Activated CD4-positive, alpha-beta T cell treated with anti-CD3 and anti-CD28 coated beads, Interleukin-2, amount 10 ng/mL, durations not matched to agents 7 days and 5 days (primary cell): ENCODE data around the gene GPLD1. TPM values are rescaled to one million over a fixed set of nuclear protein-coding genes. Genes with fewer than 3 reads are reported as not detected.

ENCODE experiments used
- CTCF ChIA-PET: fragments of 350-600 bp; sonication (Branson Sonifier 250); formaldehyde crosslinking; loops from one replicate; lab custom pipeline; 2021; ENCODE audit warnings: antibody characterized with exemption; lab: Charles Lee
- POLR2A ChIA-PET: fragments of 350-600 bp; sonication (Branson Sonifier 250); formaldehyde crosslinking; loops from one replicate; lab custom pipeline; 2021; ENCODE audit warnings: antibody characterized with exemption; lab: Charles Lee
- DNase-seq: peaks from one replicate; pipeline ENCODE4 v3.0.0-alpha.2; 2020
- H3K27ac Mint-ChIP-seq: one replicate; pipeline ENCODE4 v1.8.0; 2021; ENCODE audit warnings: mild to moderate bottlenecking, moderate library complexity, mixed read lengths
- H3K27me3 Mint-ChIP-seq: one replicate; pipeline ENCODE4 v1.8.0; 2021; ENCODE audit warnings: mixed read lengths
- H3K36me3 Mint-ChIP-seq: one replicate; pipeline ENCODE4 v1.8.0; 2021; ENCODE audit warnings: low read depth, mixed read lengths
- H3K4me1 Mint-ChIP-seq: one replicate; pipeline ENCODE4 v1.8.0; 2021; ENCODE audit warnings: mixed read lengths
- H3K4me3 Mint-ChIP-seq: one replicate; pipeline ENCODE4 v1.8.0; 2021; ENCODE audit warnings: mild to moderate bottlenecking, moderate library complexity, mixed read lengths
- H3K9me3 Mint-ChIP-seq: one replicate; pipeline ENCODE4 v1.8.0; 2021; ENCODE audit warnings: mixed read lengths
- total RNA-seq, 2 experiments: library from RNA; stranded (reverse); gene quantifications; one replicate each; pipeline ENCODE4 v1.2.3, GENCODE V29; 2021

GPLD1 gene
- total RNA-seq, 2 experiments from 2014 or later: 0.10 to 0.15 TPM

DNA sequence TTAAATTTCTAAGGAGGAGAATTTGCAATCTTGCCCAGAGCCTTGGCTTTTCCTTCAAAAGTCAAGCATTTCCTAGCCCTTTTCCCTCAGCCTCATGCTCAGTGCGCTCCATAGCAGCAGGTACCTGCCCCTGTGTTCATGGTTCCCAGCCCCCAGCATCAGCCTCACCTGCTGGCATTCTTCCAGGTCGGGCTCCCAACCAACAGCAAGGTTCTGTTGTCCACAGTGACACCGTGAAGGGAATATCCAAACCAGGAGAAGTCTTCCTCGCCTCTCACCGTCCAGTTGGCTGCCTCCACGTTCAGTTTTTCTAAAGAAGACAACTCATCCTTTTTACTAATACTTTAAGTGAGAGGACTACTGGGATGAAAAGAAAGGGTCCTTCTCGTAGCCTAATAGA lies 42.7 kb downstream of the GPLD1 start:
- H3K27ac Mint-ChIP-seq: no peak overlapping the region
- no peaks in the 10 kb centered on the region for H3K36me3 Mint-ChIP-seq
- no peaks in the 10 kb centered on the region for H3K4me1 Mint-ChIP-seq
- CTCF ChIA-PET: no interaction called here
- no peaks in the 10 kb centered on the region for H3K9me3 Mint-ChIP-seq
- no peak for DNase-seq
- H3K4me3 Mint-ChIP-seq: no peak overlapping the region
- H3K27me3 Mint-ChIP-seq: no peaks in the 10 kb centered on the region
- POLR2A ChIA-PET: no interaction called here

DNA sequence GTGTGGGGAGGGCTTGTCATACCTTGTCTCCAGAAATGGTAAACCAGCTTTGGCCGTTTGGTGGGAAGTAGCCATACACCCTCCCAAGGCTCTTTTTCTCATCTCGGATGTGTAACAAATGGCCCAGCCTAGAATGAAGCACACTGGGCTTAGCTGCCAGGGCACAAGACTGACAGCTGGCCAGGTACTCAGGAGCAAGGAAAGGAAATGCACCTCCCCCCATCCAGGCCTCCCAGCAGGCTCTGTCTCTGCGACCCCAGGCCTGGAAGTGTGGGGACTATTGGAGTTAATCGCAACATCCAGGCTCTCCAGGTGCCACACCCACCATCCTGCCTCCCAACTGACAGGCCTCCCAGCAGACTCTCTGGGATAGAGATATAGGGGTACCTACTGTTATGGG lies 43.7 kb downstream of the GPLD1 start:
- Mint-ChIP-seq H3K27ac (no peak overlapping the region), H3K4me3 (no peak overlapping the region), H3K9me3 (no peaks in the 10 kb centered on the region), H3K4me1 (no peaks in the 10 kb centered on the region), H3K36me3 (no peaks in the 10 kb centered on the region), H3K27me3 (no peaks in the 10 kb centered on the region)
- ChIA-PET POLR2A (no interaction called here), CTCF (interaction anchor here (0.6 kb wide), 1 partner anchor 46 kb away, joined by 3 read pairs; no protein-coding TSS in a partner anchor)
- DNase-seq: no peak

DNA sequence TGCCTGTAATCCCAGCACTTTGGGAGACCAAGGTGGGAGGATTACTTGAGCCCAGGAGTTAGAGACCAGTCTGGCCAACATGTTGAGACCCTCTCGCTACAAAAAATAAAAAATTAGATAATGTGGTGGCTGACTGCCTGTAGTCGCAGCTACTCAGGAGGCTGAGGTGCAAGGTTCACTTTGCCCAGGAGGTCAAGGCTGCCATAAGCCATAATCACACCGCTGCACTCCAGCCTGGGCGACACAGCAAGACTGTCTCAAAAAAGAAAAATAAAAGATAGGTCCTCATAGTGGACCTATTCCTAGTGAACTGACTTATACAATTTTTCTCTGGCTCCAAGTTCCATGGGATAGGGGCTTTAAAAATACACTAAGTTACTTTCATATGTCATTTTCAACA lies 44.8 kb downstream of the GPLD1 start:
- CTCF ChIA-PET: no interaction called here
- DNase-seq: no peak

DNA sequence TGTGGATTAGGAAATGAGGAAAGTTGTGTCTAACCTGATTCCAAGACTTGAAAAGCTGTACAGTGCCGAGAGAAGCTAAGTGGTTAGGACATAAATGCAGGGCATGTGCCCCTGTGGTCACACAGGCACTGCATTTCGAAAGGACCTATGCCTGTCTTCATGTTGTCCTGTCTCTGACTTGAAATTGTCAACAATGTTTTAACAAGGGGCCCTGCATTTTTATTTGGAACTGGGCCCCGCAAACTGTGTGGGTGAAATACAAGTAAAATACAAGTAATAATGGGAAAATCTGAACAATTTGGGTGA lies 47.8 kb downstream of the GPLD1 start:
- no peak overlapping the region for H3K4me3 Mint-ChIP-seq
- POLR2A ChIA-PET: no interaction called here
- peaks cover 7% of the 10 kb centered on the region for H3K4me1 Mint-ChIP-seq
- no peak for DNase-seq
- no peak overlapping the region for H3K27ac Mint-ChIP-seq
- CTCF ChIA-PET: interaction anchor here (0.6 to 1.3 kb wide), 4 partner anchors 8 to 630 kb away, joined by 3 to 4 read pairs (median 3); no protein-coding TSS in a partner anchor
- H3K9me3 Mint-ChIP-seq: no peaks in the 10 kb centered on the region
- no peaks in the 10 kb centered on the region for H3K27me3 Mint-ChIP-seq
- no peaks in the 10 kb centered on the region for H3K36me3 Mint-ChIP-seq

More for the DNA sequence above, 44.8 kb downstream of the GPLD1 start:
- no peak overlapping the region for H3K4me3 Mint-ChIP-seq
- POLR2A ChIA-PET: interaction anchor here (0.5 kb wide), 1 partner anchor 191 kb away, joined by 5 read pairs; no protein-coding TSS in a partner anchor
- H3K27me3 Mint-ChIP-seq: no peaks in the 10 kb centered on the region
- H3K9me3 Mint-ChIP-seq: no peaks in the 10 kb centered on the region
- H3K36me3 Mint-ChIP-seq: no peaks in the 10 kb centered on the region
- peaks cover 7% of the 10 kb centered on the region for H3K4me1 Mint-ChIP-seq
- H3K27ac Mint-ChIP-seq: no peak overlapping the region

DNA sequence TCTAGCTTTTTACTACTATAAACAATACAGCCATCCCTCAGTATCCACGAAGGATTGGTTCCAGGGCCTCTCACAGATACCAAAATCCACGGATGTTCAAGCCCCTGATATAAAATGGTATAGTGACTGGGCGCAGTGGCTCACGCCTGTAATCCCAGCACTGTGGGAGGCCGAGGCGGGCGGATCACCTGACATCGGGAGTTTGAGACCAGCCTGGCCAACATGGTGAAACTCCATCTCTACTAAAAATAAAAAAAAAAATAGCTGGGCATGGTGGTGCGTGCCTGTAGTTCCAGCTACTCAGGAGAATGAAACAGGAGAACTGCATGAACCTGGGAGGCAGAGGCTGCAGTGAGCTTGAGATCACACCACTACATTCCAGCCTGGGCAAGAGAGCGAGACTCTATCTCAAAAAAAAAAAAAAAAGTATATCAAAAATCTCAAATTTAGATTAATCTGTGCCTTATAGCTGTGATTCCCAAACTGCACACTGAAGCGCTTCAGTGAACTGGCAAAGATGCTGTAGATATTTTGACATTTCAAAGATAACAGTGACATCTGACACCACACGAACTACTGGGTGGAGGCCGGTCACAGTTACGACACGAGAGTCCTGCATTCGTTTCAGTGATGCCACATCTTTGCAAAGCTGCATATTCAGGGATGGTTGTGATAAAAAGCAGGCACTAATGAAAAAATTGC lies 48.3 kb downstream of the GPLD1 start:
- peaks cover 9% of the 10 kb centered on the region for H3K4me1 Mint-ChIP-seq
- no peaks in the 10 kb centered on the region for H3K36me3 Mint-ChIP-seq
- ChIA-PET POLR2A (no interaction called here), CTCF (interaction anchor here (0.6 to 1.3 kb wide), 4 partner anchors 9 to 630 kb away, joined by 3 to 4 read pairs (median 3); no protein-coding TSS in a partner anchor)
- no peaks in the 10 kb centered on the region for H3K27me3 Mint-ChIP-seq
- DNase-seq: no peak
- H3K9me3 Mint-ChIP-seq: no peaks in the 10 kb centered on the region
- no peak overlapping the region for H3K4me3 Mint-ChIP-seq
- no peak overlapping the region for H3K27ac Mint-ChIP-seq

DNA sequence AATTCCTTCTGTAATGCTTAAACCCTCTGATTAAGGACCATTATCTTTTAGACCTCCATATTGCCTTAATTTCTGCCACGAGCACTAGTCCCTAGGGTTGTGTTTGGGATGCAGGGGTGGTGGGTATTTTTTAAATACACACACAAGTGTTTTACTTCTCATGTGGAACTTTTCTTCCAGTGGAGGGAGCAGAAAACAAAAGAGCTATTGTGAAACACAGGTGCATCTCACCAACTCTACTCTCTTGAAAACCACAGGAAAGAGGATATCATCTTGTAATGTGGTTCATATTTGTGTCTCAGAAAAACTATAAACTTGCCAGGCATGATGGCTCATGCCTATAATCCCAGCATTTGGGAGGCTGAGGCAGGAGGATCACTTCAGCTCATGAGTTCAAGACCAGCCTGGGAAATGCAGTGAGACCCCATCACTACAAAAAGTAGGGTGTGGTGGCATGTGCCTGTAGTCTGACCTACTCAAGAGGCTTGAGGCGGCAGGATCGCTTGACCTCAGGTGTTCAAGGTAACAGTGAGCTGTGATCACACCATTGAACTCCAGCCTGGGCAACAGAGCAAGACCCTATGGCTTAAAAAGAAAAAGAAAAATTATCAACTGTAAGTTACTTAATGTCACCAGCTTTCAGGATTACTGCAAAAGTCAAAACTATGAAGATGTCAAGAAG lies 49.4 kb downstream of the GPLD1 start:
- Mint-ChIP-seq H3K4me3 (no peak overlapping the region), H3K9me3 (no peaks in the 10 kb centered on the region), H3K36me3 (no peaks in the 10 kb centered on the region), H3K4me1 (peaks cover 10% of the 10 kb centered on the region), H3K27me3 (no peaks in the 10 kb centered on the region), H3K27ac (no peak overlapping the region)
- CTCF ChIA-PET: no interaction called here
- no peak for DNase-seq
- POLR2A ChIA-PET: no interaction called here

DNA sequence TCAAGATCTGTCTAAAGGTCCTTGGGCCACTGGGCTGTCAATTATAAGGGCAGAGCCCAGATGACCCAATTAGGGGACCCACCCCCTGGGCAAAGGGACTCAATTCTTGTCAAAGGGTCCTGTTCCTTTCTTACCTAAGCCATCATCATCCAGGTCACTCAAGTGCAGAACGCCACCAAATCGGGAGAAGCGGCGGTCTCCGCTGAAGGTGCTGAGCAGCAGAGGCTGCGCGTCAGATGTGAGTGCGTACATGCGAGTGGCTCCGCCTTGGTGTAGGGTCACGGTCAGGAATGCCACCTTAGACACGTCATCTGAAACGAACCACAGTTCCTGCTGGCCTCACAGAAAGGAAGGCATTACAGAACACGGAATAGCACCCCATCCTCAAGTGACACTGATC lies 52.4 kb downstream of the GPLD1 start:
- Mint-ChIP-seq H3K9me3 (no peaks in the 10 kb centered on the region), H3K27ac (no peak overlapping the region), H3K27me3 (no peaks in the 10 kb centered on the region), H3K4me1 (peaks cover 10% of the 10 kb centered on the region), H3K4me3 (no peak overlapping the region), H3K36me3 (no peaks in the 10 kb centered on the region)
- ChIA-PET CTCF (no interaction called here), POLR2A (no interaction called here)
- no peak for DNase-seq

DNA sequence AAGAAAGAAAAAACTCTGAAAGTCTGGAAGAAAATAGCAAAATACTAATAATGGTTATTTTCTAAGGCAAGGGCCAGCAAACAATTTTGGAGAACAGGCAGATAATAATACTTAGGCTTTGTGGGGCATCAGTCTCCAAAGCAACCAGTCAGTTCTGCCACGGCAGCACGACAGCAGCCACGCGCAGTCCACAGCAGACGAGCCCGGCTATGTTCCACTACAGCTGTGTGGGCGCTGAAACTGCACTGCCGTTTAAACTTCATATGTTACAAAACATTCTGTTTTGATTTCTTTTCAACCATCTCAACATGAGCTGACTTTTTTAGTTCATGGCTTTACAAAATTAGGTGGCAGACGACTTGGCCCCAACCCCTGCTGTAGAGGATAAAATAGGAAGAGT lies 56.8 kb downstream of the GPLD1 start:
- Mint-ChIP-seq H3K27me3 (no peaks in the 10 kb centered on the region), H3K27ac (no peak overlapping the region), H3K4me3 (no peak overlapping the region), H3K9me3 (no peaks in the 10 kb centered on the region), H3K4me1 (peaks cover 3% of the 10 kb centered on the region), H3K36me3 (no peaks in the 10 kb centered on the region)
- ChIA-PET CTCF (interaction anchor here (0.7 to 0.9 kb wide), 2 partner anchors 8 to 185 kb away, joined by 3 read pairs; no protein-coding TSS in a partner anchor), POLR2A (no interaction called here)
- DNase-seq: no peak

DNA sequence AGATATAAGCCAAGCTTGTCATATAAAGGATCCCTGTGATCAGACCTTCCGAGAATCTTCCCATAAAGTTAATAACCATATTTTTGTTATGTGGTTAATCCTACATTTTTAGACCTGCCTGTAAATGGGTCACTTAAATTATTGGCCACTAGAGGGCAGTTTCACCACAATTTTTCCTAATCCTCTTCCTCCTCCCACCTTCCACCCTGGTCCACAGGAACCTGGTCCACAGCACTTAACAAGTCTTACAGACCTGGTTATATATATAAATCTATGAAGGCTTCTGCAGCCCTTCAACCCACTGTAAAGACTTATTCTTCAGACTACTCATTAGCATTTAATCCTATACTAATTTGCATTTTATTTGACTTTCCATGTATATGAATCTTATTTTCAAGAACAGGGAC lies 58.3 kb downstream of the GPLD1 start:
- no peak overlapping the region for H3K27ac Mint-ChIP-seq
- DNase-seq: peak; percentile 19
- POLR2A ChIA-PET: no interaction called here
- H3K4me1 Mint-ChIP-seq: peaks cover 1% of the 10 kb centered on the region
- no peaks in the 10 kb centered on the region for H3K27me3 Mint-ChIP-seq
- H3K9me3 Mint-ChIP-seq: no peaks in the 10 kb centered on the region
- CTCF ChIA-PET: no interaction called here
- no peaks in the 10 kb centered on the region for H3K36me3 Mint-ChIP-seq
- no peak overlapping the region for H3K4me3 Mint-ChIP-seq

DNA sequence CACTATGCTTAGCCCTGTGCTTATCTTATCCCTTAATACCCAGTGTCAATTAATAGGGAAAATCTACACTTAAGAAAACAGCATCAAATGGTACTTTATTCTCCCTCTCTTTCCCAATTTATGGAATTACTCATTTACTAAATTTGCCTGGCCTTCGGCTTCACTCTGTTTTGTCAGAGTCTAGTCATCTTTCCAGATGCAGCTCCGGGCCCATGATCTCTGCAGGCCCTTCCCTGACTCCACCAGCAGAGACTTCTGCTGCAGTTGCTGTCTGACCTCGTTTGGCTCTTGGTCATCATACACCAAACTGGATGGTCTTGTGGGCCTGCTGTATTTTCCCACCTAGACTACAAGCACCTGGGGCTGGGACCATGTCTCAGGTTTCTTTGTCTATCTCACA lies 59.3 kb downstream of the GPLD1 start:
- no peaks in the 10 kb centered on the region for H3K36me3 Mint-ChIP-seq
- H3K9me3 Mint-ChIP-seq: no peaks in the 10 kb centered on the region
- ChIA-PET CTCF (no interaction called here), POLR2A (no interaction called here)
- no peak for DNase-seq
- no peak overlapping the region for H3K27ac Mint-ChIP-seq
- no peaks in the 10 kb centered on the region for H3K27me3 Mint-ChIP-seq
- H3K4me1 Mint-ChIP-seq: no peaks in the 10 kb centered on the region
- H3K4me3 Mint-ChIP-seq: no peak overlapping the region

DNA sequence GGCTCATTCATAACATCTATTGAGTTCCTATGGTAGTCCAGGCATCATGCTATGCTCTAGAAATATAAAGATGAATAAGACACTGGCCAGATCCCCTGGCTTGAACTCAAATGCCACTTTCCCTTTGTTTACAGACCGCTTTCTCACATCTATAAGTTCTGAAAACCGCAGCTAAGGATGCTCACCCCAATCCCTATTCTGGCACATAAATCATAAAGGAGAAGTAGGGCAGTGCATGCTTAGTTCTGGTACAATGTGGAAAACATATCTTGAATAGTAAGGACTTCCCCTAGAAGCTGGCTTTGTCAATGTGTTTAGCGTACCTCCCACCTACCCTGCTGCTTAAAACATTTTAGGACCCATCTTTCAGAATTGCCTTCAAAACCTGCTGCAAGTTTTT lies 60.2 kb downstream of the GPLD1 start:
- H3K9me3 Mint-ChIP-seq: no peaks in the 10 kb centered on the region
- H3K4me3 Mint-ChIP-seq: no peak overlapping the region
- no peak for DNase-seq
- ChIA-PET POLR2A (no interaction called here), CTCF (no interaction called here)
- H3K4me1 Mint-ChIP-seq: no peaks in the 10 kb centered on the region
- peaks cover 9% of the 10 kb centered on the region for H3K36me3 Mint-ChIP-seq
- no peak overlapping the region for H3K27ac Mint-ChIP-seq
- H3K27me3 Mint-ChIP-seq: no peaks in the 10 kb centered on the region

DNA sequence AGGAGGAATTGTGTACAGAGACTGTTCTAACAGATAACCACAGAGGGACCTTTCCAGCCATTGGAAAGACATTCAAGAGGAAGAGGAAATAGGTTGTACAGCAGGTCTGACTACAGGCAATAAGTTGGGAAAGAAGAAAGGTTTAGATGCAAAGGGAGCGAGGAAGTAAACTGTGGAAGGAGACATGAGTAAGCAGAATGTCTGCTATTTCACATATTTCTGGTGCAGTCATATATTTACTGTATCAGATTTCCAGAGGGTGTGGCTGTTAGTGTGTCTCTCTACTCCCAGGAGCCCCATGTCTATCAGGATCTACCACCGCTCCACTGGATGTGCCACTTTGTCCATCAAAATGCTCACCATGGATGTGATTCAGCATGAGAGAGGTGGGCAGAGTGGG lies 60.8 kb downstream of the GPLD1 start:
- Mint-ChIP-seq H3K27me3 (no peaks in the 10 kb centered on the region), H3K4me3 (no peak overlapping the region), H3K4me1 (no peaks in the 10 kb centered on the region), H3K27ac (no peak overlapping the region), H3K36me3 (peaks cover 9% of the 10 kb centered on the region), H3K9me3 (no peaks in the 10 kb centered on the region)
- no peak for DNase-seq
- POLR2A ChIA-PET: no interaction called here
- CTCF ChIA-PET: no interaction called here

DNA sequence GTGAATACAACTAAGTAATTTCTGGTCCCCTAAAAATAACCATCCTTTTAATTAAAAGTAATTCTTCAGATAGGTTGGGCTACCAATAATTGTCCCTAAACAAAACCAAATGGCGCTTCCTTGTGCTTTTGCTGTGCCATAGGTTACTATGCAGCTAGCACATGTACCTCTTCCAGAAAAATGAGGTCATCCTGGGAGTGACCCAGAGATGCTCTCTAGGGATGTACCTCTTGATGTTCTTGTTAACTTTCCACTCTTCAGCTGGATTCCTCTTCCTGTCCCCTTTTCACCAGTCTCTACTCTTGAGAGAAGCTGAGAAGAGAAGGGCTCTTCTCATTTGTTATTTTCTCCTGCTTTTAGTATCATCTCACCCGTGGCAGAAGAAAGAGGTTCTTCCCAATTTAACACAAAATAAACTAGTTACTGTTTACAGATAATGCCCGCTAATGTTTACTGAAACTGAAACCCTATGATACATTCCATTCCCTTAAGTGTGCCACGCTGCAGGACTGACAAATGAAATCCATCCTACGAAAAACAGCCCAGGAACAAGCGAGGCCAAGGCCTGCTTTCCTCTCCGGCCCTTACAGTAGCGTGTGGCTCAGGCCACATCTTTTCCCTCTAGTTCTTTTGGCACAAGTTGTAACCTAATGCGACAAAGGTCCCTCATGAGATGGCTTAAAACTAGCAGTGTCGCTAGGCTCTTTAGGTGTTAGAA lies 62.5 kb downstream of the GPLD1 start:
- H3K27ac Mint-ChIP-seq: no peak overlapping the region
- H3K4me3 Mint-ChIP-seq: no peak overlapping the region
- H3K36me3 Mint-ChIP-seq: peaks cover 19% of the 10 kb centered on the region
- H3K27me3 Mint-ChIP-seq: no peaks in the 10 kb centered on the region
- DNase-seq: no peak
- H3K4me1 Mint-ChIP-seq: no peaks in the 10 kb centered on the region
- POLR2A ChIA-PET: no interaction called here
- H3K9me3 Mint-ChIP-seq: no peaks in the 10 kb centered on the region
- CTCF ChIA-PET: no interaction called here
